NK-92 (cell line): ENCODE data around the gene PNCK.
"Not testable (repeated sequence)": the region's sequence is repeated elsewhere in the genome, so short reads cannot be mapped to it uniquely, and the experiment has no call there.

Source experiments
- DNase-seq: peaks from one replicate; lab custom pipeline; 2025; ENCODE audit not compliant: unreplicated experiment; lab: John Stamatoyannopoulos, UW

PNCK gene

GRCh38 chrX:153673428-153674218, at the start of gene PNCK:
Gene PNCK (minus strand): TSS chrX:153673813. CDS start chrX:153673076, 737 bp downstream.
- DNase-seq: no peak

GRCh38 chrX:153722704-153723350, 49.2 kb upstream of the PNCK start:
- DNase-seq: no peak

- no peak for DNase-seq
Measured at GRCh38 chrX:153719701-153720100, 46.1 kb upstream of the PNCK start.

- no peak for DNase-seq
Measured at GRCh38 chrX:153719238-153719637, 45.6 kb upstream of the PNCK start.

GRCh38 chrX:153717445-153717844, 43.8 kb upstream of the PNCK start:
- no peak for DNase-seq

- no peak for DNase-seq
Measured at GRCh38 chrX:153714256-153714655, 40.6 kb upstream of the PNCK start.

GRCh38 chrX:153709726-153710674, 36.4 kb upstream of the PNCK start:
- DNase-seq: no peak

- DNase-seq: no peak
Measured at GRCh38 chrX:153708415-153708814, 34.8 kb upstream of the PNCK start.

GRCh38 chrX:153707406-153707805, 33.8 kb upstream of the PNCK start:
- no peak for DNase-seq

GRCh38 chrX:153706799-153707198, 33.2 kb upstream of the PNCK start:
- DNase-seq: no peak

- not testable (repeated sequence) for DNase-seq
Measured at GRCh38 chrX:153705403-153706060, 31.9 kb upstream of the PNCK start.

- not testable (repeated sequence) for DNase-seq
Measured at GRCh38 chrX:153704631-153705402, 31.2 kb upstream of the PNCK start.

- no peak for DNase-seq
Measured at GRCh38 chrX:153704021-153704526, 30.5 kb upstream of the PNCK start.

GRCh38 chrX:153703036-153703370, 29.4 kb upstream of the PNCK start:
- no peak for DNase-seq

- no peak for DNase-seq
Measured at GRCh38 chrX:153702336-153703035, 28.9 kb upstream of the PNCK start.

- DNase-seq: no peak
Measured at GRCh38 chrX:153701706-153702105, 28.1 kb upstream of the PNCK start.

- DNase-seq: no peak
Measured at GRCh38 chrX:153700967-153701366, 27.4 kb upstream of the PNCK start.

GRCh38 chrX:153700376-153700945, 26.8 kb upstream of the PNCK start:
- no peak for DNase-seq

- DNase-seq: not testable (repeated sequence)
Measured at GRCh38 chrX:153699784-153700371, 26.3 kb upstream of the PNCK start.
